ENCODE results near the gene LRP1B. TPM values are rescaled to one million over a fixed set of nuclear protein-coding genes. Genes with fewer than 3 reads are reported as not detected.

LRP1B gene
- total RNA-seq, 6 experiments from 2014 or later: 0.06 to 1.7 (median 0.15) TPM; not detected in 1

DNA sequence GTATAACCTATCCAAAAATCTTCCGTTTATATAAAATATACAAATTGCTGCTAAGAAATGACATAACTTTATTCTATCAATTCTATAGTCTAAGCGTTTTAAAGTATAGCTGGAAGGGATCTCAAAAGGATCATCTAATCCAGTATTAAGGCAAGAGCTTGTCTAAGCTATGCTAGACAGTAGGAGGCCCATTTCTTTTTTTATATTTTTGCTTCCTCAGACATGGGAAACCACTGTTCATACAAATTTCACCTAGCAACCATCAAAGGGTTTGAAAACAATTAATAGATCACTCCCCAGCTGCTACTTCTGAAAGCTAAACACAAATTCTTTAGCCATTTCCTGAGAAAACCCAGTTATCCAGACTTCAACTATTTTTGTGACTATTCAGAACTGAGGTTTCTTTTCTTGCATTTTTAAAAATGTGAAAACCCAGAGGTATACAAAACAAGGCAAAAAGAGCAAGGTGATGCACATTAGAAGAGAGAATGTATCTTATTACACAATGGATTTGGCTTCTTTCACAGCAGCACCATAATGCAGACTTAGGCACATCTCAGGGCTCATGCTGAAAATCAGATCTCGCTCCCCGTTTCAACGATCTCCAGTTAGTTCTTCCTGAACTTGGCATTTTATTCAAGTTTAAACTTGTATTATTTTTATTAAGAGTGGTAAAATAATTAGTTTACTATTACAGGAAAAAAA is 274.4 kb downstream of the LRP1B start:
- Histone ChIP-seq H3K4me1 (no peaks in the 10 kb centered on the region), H3K4me3 (no peak overlapping the region), H3K27me3 (no peaks in the 10 kb centered on the region), H3K9me3 (no peaks in the 10 kb centered on the region), H3K36me3 (no peaks in the 10 kb centered on the region), H3K27ac (no peak overlapping the region)
- intact Hi-C loops (cut with DNase I): no loop called here
- no peak for DNase-seq
- 79% methylated on average over 5 of the region's 5 CpGs for WGBS (ENCODE audit: insufficient coverage, low coverage, low lambda C conversion rate, missing lambda C conversion rate)
- ATAC-seq: no peak
- TF ChIP-seq POLR2A (IDR thresholded peaks at IDR 0.05) (no peak), CTCF (IDR thresholded peaks at IDR 0.05) (no peak)

DNA sequence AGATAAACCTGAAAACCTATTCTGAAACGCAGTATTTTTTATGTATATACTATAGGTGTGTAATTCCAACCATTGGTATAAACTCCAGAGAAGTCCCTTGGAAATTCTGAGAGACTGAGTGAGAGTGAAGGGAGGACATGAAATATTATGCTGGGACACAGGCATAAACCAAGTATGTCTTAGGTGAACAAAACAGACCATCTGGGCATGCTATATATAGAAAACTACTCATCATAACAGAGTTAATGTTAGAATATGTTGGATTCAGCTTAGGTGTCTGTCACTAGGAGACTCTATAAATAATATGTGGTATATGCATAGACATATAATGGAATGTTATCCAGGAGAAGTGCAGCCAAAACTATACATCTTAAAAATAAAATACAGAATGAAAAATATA is 282.6 kb downstream of the LRP1B start:
- no peak for DNase-seq
- no peaks in the 10 kb centered on the region for H3K36me3 ChIP-seq
- H3K4me3 ChIP-seq: no peak overlapping the region
- H3K4me1 ChIP-seq: no peaks in the 10 kb centered on the region
- no peak overlapping the region for H3K27ac ChIP-seq
- H3K9me3 ChIP-seq: no peaks in the 10 kb centered on the region
- no peak for TF ChIP-seq CTCF (IDR thresholded peaks at IDR 0.05)
- no peak for TF ChIP-seq POLR2A (IDR thresholded peaks at IDR 0.05)
- ATAC-seq: no peak
- WGBS (ENCODE audit: insufficient coverage, low coverage, low lambda C conversion rate, missing lambda C conversion rate): 63% methylated on average over 1 of the region's 1 CpG
- H3K27me3 ChIP-seq: no peaks in the 10 kb centered on the region
- intact Hi-C loops (cut with DNase I): no loop called here

DNA sequence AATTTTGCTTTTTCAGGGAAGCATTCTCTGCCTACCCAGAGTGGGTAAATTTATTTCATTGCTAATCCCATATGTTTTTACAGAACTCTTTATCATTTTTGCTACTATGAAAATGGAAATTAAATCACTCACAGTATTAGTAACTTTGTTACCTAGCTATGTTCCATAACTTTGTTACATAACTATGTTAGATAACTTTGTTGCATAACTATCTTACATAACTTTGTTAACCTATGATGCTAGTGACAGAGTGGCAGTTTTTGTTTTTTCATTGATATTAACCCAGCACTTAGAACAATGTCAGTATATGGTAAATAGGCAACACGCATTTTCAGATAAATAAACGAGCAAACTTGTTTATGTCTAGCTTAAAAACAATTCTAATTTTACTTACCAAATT is 286.6 kb downstream of the LRP1B start:
- no peak overlapping the region for H3K27ac ChIP-seq
- H3K9me3 ChIP-seq: no peaks in the 10 kb centered on the region
- no peak overlapping the region for H3K4me3 ChIP-seq
- no peaks in the 10 kb centered on the region for H3K36me3 ChIP-seq
- no peaks in the 10 kb centered on the region for H3K27me3 ChIP-seq
- intact Hi-C loops (cut with DNase I): no loop called here
- 37% methylated on average over 2 of the region's 2 CpGs for WGBS (ENCODE audit: insufficient coverage, low coverage, low lambda C conversion rate, missing lambda C conversion rate)
- no peaks in the 10 kb centered on the region for H3K4me1 ChIP-seq
- ATAC-seq (peak in 1 of 4 donors; percentile 22), DNase-seq (no peak)
- TF ChIP-seq POLR2A (IDR thresholded peaks at IDR 0.05) (no peak), CTCF (IDR thresholded peaks at IDR 0.05) (no peak)

DNA sequence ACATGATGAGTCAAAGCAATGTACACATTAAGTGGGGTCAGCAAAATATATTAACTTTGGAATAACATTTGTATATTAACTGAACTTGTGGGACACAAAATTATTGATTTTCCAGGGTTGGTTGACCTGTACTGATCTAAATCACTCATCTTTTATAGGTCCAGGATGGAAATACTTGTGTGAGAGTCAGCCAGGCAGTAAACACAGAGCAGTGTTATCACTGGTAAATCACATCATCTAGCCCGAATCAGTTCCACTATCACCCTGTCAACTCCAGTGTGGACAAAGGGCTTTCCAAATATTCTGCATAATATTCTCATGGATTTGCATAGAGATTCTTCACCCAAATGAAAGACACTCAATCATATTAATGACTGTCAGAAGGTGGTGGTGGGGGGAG is 295.7 kb downstream of the LRP1B start:
- H3K9me3 ChIP-seq: no peaks in the 10 kb centered on the region
- WGBS (ENCODE audit: insufficient coverage, low coverage, low lambda C conversion rate, missing lambda C conversion rate): 64% methylated on average over 1 of the region's 1 CpG
- intact Hi-C loops (cut with DNase I): no loop called here

More for the DNA sequence above, 295.7 kb downstream of the LRP1B start:
- ATAC-seq (no peak), DNase-seq (no peak)
- TF ChIP-seq POLR2A (IDR thresholded peaks at IDR 0.05) (no peak), CTCF (IDR thresholded peaks at IDR 0.05) (no peak)
- H3K4me1 ChIP-seq: no peaks in the 10 kb centered on the region
- no peak overlapping the region for H3K4me3 ChIP-seq
- no peak overlapping the region for H3K27ac ChIP-seq
- H3K36me3 ChIP-seq: no peaks in the 10 kb centered on the region
- no peaks in the 10 kb centered on the region for H3K27me3 ChIP-seq

Data from right lobe of liver (tissue), 6 donors.